Naive thymus-derived CD8-positive, alpha-beta T cell (primary cell): ENCODE results near the gene SPATA6L. TPM values are rescaled to one million over a fixed set of nuclear protein-coding genes. Genes with fewer than 3 reads are reported as not detected.

ENCODE experiments used
- polyA plus RNA-seq, 3 donors: library from polyadenylated mRNA; unstranded; fragments of 300-500 nt; fragmentation: Illumina TruSeq; gene quantifications; one replicate each; pipeline ENCODE4 v1.2.3, GENCODE V29; 2021
- total RNA-seq, 8 experiments: library from RNA in 2 of 8; stranded (reverse) in 2 of 8; gene quantifications; one replicate each; pipeline ENCODE4 v1.2.3 and lab custom pipeline; 2021 to 2026

Gene SPATA6L
- total and polyA plus RNA-seq, 5 experiments from 2014 or later, result 1.5 to 5.8 (median 3.9) TPM; not detected in 1

Other genes with a start within 250 kb of the SPATA6L start
- not detected for gene SLC1A1, start 176.0 kb downstream of the SPATA6L start, total RNA-seq
- not detected for gene SLC1A1, start 176.0 kb downstream of the SPATA6L start, polyA plus RNA-seq
- gene PLPP6, start 4.2 kb downstream of the SPATA6L start, total RNA-seq, result 10 to 100 TPM; 22.5 to 23.6 TPM
- 1 to 10 TPM; 4.9 to 6.1 (median 5.8) TPM for gene PLPP6, start 4.2 kb downstream of the SPATA6L start, polyA plus RNA-seq
- 10 to 100 TPM; 28.7 to 29.5 TPM for gene CDC37L1, start 13.1 kb upstream of the SPATA6L start, total RNA-seq
- gene CDC37L1, start 13.1 kb upstream of the SPATA6L start, polyA plus RNA-seq, result 10 to 100 TPM; 18.5 to 19.2 (median 19.1) TPM
- gene AK3, start 74.7 kb upstream of the SPATA6L start, total RNA-seq, result 10 to 100 TPM; 29.0 to 37.4 TPM
- gene AK3, start 74.7 kb upstream of the SPATA6L start, polyA plus RNA-seq, result 10 to 100 TPM; 41.6 to 58.8 (median 46.1) TPM
- gene RCL1, start 126.5 kb upstream of the SPATA6L start, total RNA-seq, result 10 to 100 TPM; 26.1 to 28.3 TPM
- gene RCL1, start 126.5 kb upstream of the SPATA6L start, polyA plus RNA-seq, result 10 to 100 TPM; 18.7 to 22.2 (median 20.2) TPM